Stimulated activated CD4-positive, alpha-beta T cell treated with anti-CD3 and anti-CD28 coated beads, Interleukin-1b, Interleukin-23, amount 100 ng/mL, for 4 hours (primary cell): ENCODE data around the gene LRP1B.

ENCODE experiments used
- DNase-seq, 2 donors: peaks; one replicate each; pipeline ENCODE4 v3.0.0-alpha.2; 2020; ENCODE audit warnings: low read depth in 2 of 2

Gene LRP1B

GRCh38 chr2:141591787-141592186 is 539.0 kb downstream of the LRP1B start:
- DNase-seq: no peak

- no peak for DNase-seq
Measured at GRCh38 chr2:141590620-141591019, 540.2 kb downstream of the LRP1B start.

DNA sequence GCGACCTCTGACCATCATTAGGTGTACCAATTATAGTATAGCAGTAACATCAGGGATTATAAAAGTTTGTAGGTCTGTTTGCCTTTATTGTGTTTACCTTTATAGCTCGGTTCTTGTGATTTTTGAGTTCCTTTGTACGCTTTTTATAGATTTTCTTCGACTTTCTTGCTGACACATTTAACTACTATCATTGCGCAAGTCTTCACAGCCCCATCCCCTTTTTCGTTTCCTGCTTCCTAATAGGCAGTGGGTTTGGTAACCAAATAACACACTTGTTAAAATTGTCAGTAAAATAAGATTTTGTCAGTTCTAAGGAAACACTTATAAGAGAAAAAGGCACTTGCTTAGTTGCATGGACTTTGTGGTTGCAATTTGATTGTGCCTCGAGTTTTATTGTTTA is 541.5 kb downstream of the LRP1B start:
- no peak for DNase-seq

DNA sequence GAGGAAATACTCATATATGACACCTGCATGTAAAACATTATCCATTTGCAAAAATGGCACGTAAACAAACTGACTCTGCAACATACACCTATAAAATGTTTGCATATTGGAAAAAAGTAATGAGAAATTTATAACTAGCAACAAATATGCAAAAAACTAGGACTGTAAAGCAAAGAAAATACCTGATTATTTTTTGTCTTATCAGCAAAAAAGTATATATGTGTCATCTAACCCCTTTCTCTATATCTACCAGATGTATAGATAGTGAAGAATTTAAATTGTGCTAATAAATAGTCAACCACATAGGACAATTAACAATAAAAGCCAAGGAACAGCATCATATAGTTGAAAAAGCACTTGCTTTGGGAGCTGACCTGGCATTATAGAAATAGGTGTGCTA is 543.8 kb downstream of the LRP1B start:
- DNase-seq: no peak

DNA sequence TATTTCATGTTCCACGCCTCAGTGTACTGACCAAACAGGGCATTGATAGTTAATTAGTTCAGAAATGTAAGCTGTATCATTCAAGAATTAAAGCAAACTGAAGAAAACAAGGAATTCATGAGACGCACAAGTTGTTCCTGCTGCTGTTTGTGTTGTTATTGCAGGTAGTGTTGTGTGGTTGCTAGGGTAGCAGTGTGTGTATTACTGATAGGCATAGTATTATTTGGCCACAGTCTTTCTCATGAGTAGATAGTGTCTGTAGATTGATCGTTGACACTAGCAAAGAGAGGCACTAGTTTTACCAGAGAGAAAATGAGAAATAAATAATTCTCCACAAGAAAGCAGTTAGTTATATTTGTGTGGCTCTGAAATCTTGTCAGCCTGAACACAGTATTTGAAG is 548.6 kb downstream of the LRP1B start:
- DNase-seq: no peak

DNA sequence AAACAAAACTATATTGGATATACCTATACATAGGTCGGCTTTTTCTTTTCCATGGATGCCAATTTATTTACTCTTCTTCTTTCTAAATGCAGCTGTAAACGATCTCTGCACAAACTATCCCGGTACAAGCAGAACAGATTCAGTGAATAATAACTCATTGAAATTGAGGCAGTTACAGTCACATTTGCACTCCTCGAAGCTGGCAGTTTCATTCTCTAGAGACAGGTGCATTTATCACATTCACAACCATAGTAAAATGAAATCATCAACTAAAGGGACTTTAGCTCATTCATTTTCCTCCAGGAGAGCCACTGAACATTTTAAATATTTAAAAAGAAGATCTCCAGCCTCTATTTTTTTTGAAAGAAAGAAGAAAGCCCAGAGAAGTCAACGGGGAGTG is 551.7 kb downstream of the LRP1B start:
- no peak for DNase-seq

DNA sequence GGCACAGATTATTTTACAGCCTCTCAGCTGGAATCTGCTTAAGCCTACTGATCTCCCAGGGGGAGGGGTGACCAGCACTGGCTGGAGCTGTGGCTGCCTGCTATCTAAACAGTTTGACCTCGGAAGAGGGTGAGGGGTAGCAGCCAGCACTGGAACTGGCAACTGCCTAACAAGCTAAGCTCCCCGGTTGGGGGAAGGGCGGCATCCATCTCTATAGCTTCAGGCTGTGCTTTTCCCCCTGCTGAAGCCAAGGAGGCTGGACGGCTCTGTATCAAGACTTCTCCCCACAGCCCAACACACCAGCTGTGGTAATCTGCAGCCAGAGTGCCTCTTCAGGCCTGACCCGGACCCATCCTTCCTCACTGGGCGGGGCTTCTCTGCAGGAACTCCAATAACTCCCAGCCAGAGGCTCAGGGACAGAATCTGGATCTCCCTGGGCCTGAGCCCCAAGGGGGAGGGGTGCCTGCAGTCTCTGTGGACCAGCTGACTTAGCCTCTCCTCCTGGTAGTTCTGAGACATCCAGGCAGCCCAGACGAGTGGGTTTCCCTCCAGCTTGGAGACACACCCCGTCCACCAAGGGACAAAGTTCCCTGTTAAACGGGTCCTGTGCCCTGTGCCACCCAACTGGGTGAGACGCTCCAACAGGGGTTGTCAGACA is 560.2 kb downstream of the LRP1B start:
- no peak for DNase-seq

DNA sequence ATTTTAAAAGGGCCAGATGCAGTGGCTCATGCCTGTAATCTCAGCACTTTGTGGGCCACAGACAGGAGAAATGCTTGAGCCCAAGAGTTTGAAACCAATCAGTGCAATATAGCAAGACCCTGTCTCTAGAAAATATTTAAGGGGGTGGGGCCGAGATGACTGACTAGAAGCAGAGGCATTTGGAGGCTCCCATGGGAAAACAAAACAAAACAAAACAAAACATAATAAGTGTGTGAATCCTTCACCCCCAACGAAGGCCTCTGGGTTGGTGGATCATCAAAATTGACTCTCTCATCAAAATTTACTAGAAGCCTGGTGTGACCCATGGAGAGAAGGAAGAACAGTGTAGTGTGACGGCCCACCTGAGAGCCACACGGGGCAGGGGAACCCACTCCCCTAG is 560.9 kb downstream of the LRP1B start:
- no peak for DNase-seq

DNA sequence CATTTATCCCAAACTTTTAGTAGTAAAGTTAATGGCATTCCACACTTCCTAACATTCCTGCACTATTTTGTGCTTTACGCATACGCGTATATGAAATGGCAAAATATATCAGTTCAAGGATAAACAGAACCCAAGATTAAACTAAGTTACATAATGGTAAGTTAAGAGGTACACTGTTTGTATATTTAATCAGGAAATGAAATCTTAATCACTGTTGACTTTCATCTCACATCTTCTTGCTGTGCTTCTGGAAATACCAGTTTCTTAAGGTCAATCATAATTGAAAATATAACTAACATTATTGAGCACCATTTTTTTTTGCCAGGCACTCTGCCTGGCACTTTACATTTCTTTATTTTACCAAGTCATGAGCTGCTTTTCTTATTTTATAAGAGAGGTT is 565.2 kb downstream of the LRP1B start:
- no peak for DNase-seq

DNA sequence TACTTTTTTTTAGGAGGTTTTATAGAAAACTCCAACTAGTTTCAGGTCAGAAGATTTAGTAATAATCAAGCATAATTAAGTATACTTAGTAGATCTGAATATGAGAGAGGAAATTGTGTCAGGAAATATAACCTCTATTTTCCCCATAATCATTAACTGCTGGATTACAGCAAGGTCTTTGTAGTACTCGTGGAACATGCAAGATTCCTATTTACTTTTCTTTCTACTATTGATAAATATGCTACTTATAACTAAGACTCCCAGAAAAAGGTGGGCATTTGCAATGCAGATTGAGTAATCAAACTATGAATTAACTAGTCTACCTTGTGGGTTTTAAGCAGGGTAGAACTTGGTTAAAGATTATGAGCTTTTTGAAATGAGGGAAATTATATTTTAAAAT is 570.1 kb downstream of the LRP1B start:
- no peak for DNase-seq

DNA sequence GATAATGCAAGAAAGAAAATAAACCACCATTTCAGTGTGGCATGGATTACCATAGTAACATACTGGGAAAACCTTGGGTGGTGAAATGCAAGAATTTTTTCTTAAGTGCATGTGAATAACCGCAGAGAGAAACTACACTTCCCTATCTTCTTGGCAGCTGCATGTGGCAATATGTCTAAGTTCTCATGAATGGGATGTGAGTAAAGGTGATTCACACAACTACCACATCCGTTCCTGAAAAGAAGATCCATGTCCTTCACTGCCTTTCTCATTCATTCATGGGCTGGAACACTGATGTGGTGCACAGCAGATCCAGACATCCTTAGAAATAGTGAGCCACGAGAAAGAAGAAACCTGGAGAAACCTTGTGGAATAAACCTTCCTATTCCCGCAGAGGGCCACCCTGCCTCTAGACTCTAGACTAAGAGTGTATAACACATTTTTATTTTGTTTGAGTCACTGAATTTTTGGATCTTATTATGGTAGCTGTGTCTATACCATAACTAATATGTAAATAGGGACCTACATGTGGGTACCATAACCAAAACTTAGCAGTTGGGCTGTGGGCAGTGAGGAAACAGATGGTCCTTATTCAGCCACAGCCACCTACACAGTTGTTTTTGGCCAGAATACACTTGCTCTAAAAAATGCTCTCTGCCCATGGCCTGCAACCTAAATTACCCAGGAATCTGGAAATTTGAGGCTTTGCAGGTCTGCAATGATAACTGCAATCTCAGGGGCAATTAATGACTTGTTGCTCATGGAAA is 573.3 kb downstream of the LRP1B start:
- no peak for DNase-seq

GRCh38 chr2:141555876-141556470 is 574.8 kb downstream of the LRP1B start:
- DNase-seq: no peak

DNA sequence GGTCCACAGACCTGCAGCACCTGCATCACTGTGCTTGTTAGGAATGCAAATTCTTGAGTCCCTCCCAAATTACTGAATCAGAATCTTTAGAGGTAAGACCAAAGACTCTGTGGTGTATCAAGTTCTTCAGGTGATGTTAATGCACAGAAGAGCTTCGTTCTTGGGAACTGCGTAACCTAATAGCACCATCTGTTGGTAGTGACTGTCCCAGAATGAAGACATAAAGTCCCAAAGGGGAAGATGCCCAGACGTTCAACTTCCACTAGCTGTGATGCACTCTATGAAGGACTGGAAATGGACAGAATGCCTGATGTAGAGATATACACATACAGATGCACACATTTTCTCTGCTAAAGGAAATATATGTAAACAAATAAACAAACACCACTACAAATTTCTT is 576.0 kb downstream of the LRP1B start:
- no peak for DNase-seq

DNA sequence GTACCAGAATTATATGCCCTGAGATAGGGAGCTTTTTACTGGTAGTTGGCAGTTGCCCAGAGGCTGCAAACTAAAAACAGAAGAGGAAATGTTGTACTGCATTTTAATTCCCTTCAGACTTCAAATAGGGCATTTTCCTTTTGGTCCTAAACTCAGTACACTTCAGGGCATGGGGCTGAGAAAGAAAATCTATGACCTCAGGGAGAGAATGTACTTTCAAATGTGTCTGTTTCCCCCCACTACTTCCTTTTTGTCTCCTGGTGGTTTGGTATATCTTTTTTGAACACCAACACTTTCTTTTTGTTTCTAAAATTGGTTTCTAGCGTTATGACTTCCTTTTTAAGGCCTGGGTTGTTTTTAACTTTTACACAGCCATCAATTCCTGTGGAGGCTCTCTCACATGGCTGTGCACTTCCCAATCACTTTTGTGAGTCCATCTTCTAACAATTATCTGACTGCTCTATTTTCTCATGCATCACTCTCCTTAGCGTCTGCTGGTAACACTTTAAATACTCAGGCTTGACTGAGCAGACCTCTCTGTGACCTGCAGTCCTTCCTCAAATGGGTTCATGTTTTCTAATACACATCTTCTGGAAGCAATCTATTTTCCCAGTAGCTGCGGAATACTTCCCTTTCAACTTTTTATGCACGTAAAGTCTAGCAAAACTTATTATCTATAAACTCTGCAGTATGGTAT is 596.0 kb downstream of the LRP1B start:
- no peak for DNase-seq

GRCh38 chr2:141529659-141530058 is 601.2 kb downstream of the LRP1B start:
- DNase-seq: no peak

DNA sequence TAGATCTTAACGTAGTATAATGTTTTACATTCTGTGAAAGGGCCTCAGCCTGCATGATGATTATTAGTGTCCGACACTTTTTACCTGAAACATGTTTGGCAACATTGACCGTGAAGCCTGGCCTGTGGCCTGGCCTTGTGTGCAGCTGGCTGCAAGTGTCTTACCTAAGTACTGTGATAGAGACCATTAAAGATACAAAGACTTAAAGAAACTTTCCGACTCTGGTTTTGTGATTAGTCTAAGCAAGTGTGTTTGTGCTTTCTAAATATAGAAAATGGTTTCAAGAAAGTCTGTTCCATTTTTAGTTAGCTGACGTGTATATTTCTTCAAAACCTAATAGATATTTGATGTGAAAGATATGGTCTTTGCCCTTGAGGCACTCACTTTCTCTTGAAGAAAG is 601.8 kb downstream of the LRP1B start:
- DNase-seq: no peak

DNA sequence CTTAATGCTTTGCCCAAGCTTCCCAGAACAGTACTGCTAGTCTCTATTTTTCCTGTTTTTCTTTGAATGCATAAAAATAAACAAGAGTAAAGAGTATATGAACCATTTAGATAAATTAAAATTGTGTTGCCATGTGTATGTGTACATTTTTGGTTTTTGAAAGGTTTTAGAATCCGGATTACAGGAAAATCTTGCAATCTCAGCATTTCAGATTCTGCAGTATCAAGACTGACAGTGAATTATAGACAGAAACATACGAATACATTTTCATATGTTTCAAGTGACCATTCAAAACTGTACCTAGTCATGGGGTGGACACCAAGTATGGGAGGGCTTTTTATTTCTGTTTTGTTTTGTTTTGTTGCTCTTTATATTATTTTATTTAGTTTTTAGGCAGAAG is 604.1 kb downstream of the LRP1B start:
- DNase-seq: no peak

DNA sequence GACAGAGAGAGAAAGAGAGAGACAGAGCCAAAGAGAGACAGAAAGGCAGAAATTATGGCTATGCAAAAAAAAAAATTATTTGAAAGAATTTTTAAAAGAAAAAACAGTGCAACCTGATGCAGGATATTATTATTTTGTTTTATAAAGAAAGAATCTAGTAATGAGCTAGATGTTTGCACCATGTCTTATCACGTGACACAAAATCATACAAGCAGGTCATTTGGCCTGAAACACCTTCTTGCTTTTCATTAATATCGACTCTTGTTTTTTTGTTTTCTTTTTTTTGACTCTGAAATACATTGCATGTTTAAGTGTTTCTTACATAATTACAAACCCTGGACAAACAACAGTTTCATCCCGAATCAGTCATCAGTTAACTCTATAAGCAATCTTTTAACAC is 606.0 kb downstream of the LRP1B start:
- no peak for DNase-seq

- DNase-seq: no peak
Measured at GRCh38 chr2:141523199-141523598, 607.6 kb downstream of the LRP1B start.

DNA sequence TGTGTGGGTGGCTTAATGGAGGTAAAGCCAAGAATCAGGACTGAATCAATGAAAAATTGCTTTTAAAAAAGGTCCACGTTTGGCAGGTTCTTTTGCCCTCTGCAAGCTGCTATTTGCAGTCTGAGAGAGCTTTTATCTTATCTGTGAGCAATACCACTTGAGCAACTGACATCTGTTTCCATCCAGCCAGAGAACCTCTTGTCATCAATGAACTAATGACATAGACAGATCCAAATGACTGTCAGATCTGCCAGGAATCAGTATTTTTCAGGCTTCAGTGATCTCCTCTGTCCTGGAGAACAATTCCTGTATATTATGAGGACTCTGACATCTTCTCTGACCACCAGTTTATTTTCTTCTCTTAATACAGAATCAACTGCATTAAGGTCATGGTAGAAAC is 608.1 kb downstream of the LRP1B start:
- DNase-seq: no peak

DNA sequence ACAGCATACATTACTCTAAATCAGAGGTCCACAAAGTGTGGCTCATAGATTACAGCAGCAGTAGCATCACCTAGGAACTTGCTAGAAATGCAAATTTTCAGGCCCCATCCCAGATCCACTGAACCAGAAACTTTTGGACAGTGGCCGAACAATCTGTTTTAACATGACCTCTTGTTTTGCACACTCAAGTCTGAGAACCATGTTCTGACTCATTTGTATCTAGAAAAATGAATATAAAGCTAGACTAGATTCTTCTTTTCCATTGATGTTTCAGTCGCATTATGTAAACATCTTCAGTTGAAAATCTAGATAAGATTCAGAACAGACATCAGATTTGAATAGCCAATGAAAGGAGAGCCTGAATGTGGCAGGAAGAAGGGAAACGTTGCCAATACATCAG is 608.8 kb downstream of the LRP1B start:
- no peak for DNase-seq

DNA sequence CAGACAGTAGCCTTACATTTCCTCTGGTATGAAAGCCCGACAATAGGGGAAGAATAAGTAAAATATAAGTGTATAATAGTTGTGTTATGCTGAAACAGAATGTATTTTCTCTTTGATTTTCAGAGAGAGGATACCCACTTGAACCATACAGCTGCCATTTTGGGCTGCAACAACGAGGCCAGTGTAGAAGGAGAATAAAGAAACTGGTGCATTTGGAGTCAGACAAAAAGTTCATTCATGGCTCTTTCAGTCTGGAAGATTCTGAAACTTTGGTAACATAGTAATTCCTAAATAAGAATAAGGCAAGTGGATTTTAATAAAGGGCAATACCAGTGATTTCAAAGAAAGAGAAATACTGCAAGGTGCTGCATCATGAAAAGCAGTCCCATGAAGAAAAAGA is 610.9 kb downstream of the LRP1B start:
- no peak for DNase-seq
